Measurements from ENCODE around the gene CD69.
A peak's percentile ranks its signal among the peaks of the same experiment; 100 is the strongest.
"Not testable (repeated sequence)": the region's sequence is repeated elsewhere in the genome, so short reads cannot be mapped to it uniquely, and the experiment has no call there.

CD69 gene

DNA sequence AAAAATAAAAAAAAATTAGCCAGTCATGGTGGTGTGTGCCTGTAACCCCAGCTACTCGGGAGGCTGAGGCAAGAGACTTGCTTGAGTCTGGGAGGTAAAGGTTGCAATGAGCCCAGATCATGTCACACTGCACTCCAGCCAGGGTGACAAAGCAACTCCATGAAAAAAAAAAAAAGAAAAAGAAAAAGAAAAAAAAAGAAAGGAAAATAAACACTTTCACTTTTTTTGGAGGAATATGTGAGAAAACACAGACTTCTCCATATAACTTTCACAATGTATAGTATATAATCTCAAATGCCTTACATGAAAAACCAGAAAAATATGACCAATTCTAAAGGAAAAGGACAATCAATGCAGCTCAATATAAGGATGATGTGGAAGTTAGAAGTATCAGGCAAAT lies 36.7 kb downstream of the CD69 start:
- no peak for DNase-seq (ENCODE audit: low read depth in 2 of 3, low spot score in 1 of 3)

DNA sequence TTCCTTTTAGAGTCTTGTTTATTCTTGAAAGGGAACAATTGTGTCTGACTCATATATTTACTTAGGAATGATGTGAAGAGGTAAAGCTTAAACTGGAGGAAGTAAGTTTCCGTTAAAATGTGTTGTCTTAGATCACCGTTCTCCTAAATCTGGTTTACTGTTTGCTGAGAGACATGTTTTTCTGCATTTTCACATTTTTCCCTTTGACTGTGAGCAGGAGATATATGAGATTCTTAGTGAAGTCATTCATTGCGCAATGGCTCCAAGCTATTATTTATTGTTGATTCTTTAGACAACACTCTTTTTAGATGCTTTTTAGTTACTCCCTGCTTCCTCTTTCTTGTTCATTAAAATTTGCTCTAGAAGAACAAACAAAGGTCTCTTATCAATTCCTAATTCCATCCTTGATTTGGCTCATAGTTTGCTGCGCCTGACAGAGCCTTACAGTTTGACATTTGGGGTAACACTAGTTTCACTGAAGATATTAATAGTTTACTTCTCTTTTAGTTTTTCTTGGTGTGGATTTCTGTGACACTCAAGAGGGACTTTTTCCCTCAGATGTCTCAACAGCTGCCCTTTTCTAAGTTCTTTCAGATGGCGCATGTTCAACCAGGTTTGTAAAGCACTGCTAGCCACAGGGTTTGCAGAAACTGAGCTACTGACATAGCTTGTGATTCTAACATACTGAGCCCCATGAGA lies 39.2 kb downstream of the CD69 start:
- no peak for DNase-seq (ENCODE audit: low read depth in 2 of 3, low spot score in 1 of 3)

DNA sequence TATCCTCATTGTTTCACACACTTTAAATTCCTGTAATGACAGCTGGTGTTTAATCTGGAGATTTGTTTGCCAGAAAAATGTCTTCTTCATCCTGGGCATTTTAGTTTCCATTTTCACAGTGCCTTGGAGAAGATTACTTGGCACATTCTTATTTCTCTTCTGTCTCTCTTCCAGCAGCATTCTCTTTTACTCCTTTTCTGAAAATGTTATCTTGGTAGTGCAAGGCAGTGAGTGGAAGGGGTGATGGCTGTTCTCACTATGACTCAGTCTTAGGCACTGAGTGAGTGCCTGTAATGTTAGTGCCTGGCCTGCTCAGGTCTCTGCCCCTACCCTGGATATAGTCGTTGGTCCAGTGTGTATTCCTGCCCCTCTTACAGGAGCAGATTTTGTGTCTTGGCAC lies 40.9 kb downstream of the CD69 start:
- no peak for DNase-seq (ENCODE audit: low read depth in 2 of 3, low spot score in 1 of 3)

DNA sequence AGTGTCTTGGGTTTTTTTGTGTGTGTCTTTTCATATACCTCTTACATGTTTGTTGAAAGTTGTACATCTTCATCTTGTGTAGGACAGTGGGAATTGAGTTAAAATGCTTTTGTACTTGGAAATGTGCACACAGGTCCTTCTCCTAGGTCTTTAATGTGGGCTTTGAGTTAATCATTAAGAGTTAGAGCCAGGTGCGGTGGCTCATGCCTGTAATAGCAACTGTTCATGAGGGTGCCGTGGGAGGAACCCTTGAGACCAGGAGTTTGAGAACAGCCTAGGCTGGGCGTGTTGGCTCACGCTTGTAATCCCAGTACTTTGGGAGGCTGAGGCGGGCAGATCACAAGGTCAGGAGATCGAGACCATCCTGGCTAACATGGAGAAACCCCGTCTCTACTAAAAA lies 41.7 kb downstream of the CD69 start:
- DNase-seq (ENCODE audit: low read depth in 2 of 3, low spot score in 1 of 3): no peak

DNA sequence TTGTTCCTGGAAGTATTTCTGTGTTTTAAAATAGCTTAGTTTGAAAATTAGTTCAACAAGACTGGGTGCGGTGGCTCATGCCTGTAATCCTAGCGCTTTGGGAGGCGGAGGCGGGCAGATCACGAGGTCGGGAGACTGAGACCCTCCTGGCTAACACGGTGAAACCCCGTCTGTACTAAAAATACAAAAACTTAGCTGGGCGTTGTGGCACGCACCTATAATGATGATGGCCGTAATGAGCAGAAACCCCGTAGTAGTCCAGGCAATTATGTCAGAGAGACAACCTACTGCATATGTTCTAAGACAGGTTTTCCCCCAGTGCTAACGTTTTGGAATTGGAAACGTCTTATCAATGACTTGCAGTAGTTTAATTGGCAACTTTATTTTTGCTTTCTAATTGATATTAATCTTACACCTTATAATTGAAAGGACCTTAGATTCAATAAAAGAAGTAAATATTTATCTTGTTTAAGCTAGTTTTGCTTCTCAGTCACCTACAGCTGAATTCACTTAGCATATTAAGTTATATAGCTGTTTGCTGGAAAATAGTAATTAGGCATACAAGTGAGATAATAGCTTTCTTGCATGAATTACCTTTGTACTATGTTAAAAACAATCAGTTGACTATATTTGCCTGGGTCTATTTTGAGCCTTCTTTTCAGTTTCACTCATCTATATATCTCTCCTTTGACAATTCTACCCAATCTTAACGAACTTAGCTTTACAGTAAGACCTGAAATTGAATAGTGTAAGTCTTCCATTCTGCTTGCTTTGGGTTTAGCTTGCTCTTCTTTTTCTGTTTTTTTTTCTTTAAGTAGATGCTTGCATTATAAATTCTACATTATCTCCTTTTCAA lies 43.4 kb downstream of the CD69 start:
- DNase-seq (ENCODE audit: low read depth in 2 of 3, low spot score in 1 of 3): no peak

DNA sequence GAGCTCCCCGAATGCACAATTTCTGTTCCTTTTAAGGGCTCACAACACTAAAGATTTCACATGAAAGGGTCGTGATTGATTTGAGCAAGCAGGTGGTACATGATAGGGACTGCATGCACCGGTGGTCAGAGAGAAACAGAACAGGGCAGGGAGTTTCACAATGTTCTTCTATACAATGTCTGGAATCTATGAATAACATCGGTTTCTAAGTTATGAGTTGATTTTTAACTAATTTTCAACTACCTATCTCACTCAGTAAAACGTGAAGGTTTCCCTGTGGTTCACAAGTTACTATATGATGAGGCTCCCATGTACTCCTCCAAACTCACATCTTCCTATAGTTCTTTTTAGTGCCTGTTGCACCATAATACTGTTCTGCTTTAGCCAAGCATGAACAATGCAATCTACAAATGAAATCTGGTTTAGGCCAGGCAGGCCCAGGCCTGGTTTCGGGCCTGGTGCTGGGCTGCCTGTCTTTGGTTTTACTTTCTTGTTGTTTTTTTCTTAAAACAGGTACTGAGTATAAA lies 47.6 kb downstream of the CD69 start:
- DNase-seq (ENCODE audit: low read depth in 2 of 3, low spot score in 1 of 3): not testable (repeated sequence)

DNA sequence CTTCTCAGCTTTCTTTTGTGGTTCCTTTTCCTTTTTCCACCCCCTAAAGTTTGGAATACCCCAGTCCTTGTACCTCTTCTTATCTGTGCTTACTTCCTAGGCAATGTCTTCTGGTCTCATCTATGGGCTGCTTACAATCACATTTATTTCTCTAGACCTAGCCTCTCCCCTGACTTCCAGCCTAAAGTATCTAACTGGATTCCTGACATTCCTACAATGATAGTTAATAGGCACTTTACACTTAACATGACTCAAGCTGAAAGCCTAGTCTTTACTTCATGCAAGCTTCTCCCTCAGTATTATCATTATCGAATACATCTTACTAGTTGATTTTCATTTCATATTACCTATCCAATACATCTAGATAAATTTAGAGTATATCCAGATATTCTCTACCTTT lies 49.0 kb downstream of the CD69 start:
- no peak for DNase-seq (ENCODE audit: low read depth in 2 of 3, low spot score in 1 of 3)

DNA sequence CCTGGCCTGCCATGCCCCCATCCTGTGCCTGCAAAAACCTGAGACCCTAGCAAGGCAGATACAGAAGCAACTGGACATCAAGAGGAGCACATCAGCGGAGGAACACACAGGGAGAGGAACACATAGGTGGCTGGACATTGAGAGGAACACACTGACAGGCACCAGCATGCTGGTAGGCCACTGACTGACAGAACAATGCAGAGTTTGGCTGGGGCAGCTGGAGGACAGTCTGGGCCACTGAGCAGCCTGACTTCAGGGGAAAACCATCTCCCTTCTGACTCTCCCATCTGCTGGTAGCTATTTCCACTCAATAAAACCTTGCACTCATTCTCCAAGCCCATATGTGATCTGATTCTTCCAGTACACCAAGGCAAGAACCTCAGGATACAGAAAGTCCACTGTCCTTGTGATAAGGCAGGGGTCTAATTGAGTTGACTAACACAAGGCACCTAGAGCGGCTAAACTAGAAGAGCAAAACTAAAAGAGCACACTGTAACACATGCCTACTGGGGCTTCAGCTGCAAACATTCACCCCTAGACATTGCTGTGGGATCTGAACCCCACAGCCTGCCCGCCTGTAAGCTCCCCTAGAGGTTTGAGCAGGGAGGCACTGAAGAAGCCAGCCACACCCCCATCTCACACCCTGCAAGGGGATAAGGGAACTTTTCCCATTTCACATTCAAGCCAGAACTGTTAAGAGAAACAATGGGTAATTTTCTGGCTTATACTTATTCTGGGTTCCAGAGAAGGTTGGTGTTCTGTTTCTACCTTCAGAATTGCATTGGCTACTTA lies 49.9 kb downstream of the CD69 start:
- no peak for DNase-seq (ENCODE audit: low read depth in 2 of 3, low spot score in 1 of 3)

DNA sequence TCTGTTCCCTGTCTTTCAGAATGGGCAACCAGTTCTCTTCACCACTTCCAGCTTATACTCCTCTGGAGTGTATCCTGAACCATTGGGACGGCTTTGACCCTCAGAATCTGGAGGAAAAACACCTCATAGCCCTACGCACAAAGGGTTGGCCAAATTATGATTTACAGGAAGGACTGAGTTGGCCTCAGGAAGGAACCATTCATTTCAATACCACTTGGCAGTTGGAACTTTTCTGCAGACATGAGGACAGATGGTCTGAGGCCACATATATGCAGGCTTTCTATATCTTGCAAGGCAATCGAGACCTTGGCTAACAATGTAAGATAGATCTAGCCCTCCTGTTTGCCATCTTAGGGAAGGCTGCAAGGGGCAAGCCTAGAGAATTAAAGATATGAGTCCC lies 51.8 kb downstream of the CD69 start:
- DNase-seq (ENCODE audit: low read depth in 2 of 3, low spot score in 1 of 3): no peak

DNA sequence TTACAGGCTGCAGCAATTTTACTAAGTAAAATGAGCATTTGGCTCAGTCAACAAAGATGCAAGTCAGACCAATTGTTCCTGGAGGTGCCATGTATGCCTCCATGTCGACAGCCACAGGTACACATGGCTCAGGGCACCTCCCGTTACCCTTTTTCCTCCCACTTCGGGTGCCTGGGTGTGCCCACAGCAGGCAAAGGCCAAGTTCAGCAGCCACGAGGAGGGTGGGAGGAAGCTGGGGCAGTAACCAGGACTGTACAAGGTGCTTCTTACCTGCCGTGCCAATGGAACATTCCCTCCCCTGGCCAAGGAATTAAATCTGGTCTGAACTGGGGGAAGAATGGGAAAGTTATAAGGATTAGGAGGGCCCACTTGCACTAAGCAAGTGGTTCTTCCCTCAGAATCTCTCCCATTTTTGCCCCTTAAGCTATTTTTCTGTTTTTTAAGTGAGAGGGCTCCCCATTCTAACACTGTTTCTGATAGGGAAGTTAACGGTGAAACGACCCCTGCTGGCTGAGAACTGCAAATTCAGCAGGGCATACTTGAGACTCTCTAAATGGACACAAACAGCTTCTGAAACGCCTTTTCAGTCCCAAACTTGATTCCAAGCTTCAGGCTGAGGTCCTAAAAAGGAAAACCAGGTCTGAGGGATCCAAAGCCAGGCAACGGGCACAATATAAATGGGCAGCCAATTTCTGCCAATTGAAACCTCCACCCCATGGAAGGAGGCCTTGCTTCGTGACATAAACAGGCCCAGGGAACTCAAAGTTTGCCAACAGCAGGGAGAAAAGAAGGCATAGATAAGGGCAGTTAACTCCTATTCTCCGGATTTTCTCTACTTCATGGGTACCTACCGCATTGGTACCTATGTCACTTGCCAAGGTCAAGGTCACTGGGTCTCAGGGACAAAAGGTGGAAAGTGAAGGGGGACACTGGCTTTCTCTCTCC lies 52.6 kb downstream of the CD69 start:
- peak; percentile 44 to 60 (median 53) for DNase-seq (ENCODE audit: low read depth in 2 of 3, low spot score in 1 of 3)

DNA sequence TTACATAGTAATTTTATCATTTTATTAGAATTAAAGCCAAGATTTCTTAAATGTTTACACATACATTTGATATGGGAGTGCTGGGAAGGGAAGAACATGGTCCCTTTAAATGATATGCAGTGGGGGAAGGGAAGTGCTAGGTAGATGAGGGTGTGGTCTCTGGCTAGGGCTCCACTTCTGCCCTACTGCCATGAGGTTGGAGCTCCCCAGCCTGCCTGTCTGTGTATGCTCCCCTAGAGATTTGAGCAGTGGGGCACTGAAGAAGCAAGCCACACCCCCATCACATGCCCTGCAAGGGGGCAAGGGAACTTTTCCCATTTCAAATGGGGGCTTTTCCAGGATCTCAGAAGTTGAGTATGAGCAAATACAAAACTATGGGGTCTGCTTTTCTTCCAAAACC lies 53.3 kb downstream of the CD69 start:
- DNase-seq (ENCODE audit: low read depth in 2 of 3, low spot score in 1 of 3): no peak

DNA sequence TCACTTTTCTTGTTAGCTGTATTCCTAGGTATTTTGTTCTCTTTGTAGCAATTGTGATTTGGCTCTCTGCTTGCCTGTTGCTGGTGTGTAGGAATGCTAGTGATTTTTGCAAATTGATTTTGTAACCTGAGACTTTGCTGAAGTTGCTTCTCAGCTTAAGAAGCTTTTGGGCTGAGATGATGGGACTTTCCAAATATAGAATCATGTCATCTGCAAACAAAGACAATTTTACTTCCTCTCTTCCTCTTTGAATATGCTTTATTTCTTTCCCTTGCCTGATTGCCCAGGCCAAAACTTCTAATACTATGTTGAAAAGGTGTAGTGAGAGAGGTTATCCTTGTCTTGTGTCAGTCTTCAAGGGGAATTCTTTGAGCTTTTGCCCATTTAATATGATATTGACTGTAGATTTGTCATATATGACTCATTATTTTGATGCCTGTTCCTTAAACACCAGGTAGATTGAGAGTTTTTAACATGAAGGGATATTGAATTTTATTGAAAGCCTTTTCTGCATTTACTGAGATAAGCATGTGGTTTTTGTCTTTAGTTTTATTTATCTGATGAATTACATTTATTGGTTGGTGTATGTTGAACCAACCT lies 54.5 kb downstream of the CD69 start:
- DNase-seq (ENCODE audit: low read depth in 2 of 3, low spot score in 1 of 3): no peak

DNA sequence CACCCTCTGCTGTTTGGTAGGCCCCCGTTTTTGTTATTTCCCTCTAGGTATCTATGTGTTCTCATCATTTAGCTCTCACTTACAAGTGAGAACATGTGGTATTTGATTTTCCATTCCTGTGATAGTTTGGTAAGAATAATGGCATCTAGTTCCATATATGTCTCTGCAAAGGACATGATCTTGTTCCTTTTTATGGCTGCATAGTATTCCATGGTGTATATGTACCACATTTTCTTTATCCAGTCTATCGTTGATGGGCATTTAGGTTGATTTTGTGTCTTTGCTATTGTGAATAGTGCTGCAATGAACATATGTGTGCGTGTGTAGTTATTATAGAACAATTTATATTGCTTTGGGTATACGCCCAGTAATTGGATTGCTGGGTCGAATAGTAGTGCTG lies 56.1 kb downstream of the CD69 start:
- not testable (repeated sequence) for DNase-seq (ENCODE audit: low read depth in 2 of 3, low spot score in 1 of 3)

Data from stimulated activated CD4-positive, alpha-beta T cell treated with anti-CD3 and anti-CD28 coated beads, Interleukin-12 subunit alpha, Interleukin-12 subunit beta, amount 100 ng/mL, for 48 hours (primary cell).